ENCODE results near the gene KRT2.

The KRT2 gene

GRCh38 chr12:52679875-52680274 lies 27.9 kb upstream of the KRT2 start:
- TF ChIP-seq TAF1 (IDR thresholded peaks at IDR 0.05; ENCODE audit: borderline replicate concordance, insufficient read depth, low read length), result no peak
- no peak for TF ChIP-seq SIN3A (IDR thresholded peaks at IDR 0.05; ENCODE audit: borderline replicate concordance, insufficient read depth, low read length)
- TF ChIP-seq POLR2AphosphoS5 (IDR thresholded peaks at IDR 0.05; ENCODE audit: low read depth, low read length), result no peak
- no peak for TF ChIP-seq FOXP2 (optimal IDR thresholded peaks at IDR 0.05; ENCODE audit: borderline replicate concordance, extremely low read depth, extremely low read length, insufficient read depth)
- TF ChIP-seq REST (IDR thresholded peaks at IDR 0.05; ENCODE audit: insufficient read depth in 1 of 2, low read depth in 2 of 2, low read length in 2 of 2), result no peak

GRCh38 chr12:52677671-52678070 lies 25.7 kb upstream of the KRT2 start:
- no peak for TF ChIP-seq TAF1 (IDR thresholded peaks at IDR 0.05; ENCODE audit: borderline replicate concordance, insufficient read depth, low read length)
- TF ChIP-seq FOXP2 (optimal IDR thresholded peaks at IDR 0.05; ENCODE audit: borderline replicate concordance, extremely low read depth, extremely low read length, insufficient read depth), result no peak
- TF ChIP-seq REST (IDR thresholded peaks at IDR 0.05; ENCODE audit: insufficient read depth in 1 of 2, low read depth in 2 of 2, low read length in 2 of 2), result no peak
- no peak for TF ChIP-seq SIN3A (IDR thresholded peaks at IDR 0.05; ENCODE audit: borderline replicate concordance, insufficient read depth, low read length)
- TF ChIP-seq POLR2AphosphoS5 (IDR thresholded peaks at IDR 0.05; ENCODE audit: low read depth, low read length), result no peak

GRCh38 chr12:52677126-52677525 lies 25.1 kb upstream of the KRT2 start:
- TF ChIP-seq FOXP2 (optimal IDR thresholded peaks at IDR 0.05; ENCODE audit: borderline replicate concordance, extremely low read depth, extremely low read length, insufficient read depth) (no peak), POLR2AphosphoS5 (IDR thresholded peaks at IDR 0.05; ENCODE audit: low read depth, low read length) (no peak), SIN3A (IDR thresholded peaks at IDR 0.05; ENCODE audit: borderline replicate concordance, insufficient read depth, low read length) (no peak), REST (IDR thresholded peaks at IDR 0.05; ENCODE audit: insufficient read depth in 1 of 2, low read depth in 2 of 2, low read length in 2 of 2) (no peak), TAF1 (IDR thresholded peaks at IDR 0.05; ENCODE audit: borderline replicate concordance, insufficient read depth, low read length) (no peak)

GRCh38 chr12:52676163-52676562 lies 24.2 kb upstream of the KRT2 start:
- TF ChIP-seq POLR2AphosphoS5 (IDR thresholded peaks at IDR 0.05; ENCODE audit: low read depth, low read length) (no peak), REST (IDR thresholded peaks at IDR 0.05; ENCODE audit: insufficient read depth in 1 of 2, low read depth in 2 of 2, low read length in 2 of 2) (no peak), SIN3A (IDR thresholded peaks at IDR 0.05; ENCODE audit: borderline replicate concordance, insufficient read depth, low read length) (no peak), TAF1 (IDR thresholded peaks at IDR 0.05; ENCODE audit: borderline replicate concordance, insufficient read depth, low read length) (no peak), FOXP2 (optimal IDR thresholded peaks at IDR 0.05; ENCODE audit: borderline replicate concordance, extremely low read depth, extremely low read length, insufficient read depth) (no peak)

GRCh38 chr12:52675301-52675701 lies 23.3 kb upstream of the KRT2 start:
- TF ChIP-seq TAF1 (IDR thresholded peaks at IDR 0.05; ENCODE audit: borderline replicate concordance, insufficient read depth, low read length), result no peak
- TF ChIP-seq POLR2AphosphoS5 (IDR thresholded peaks at IDR 0.05; ENCODE audit: low read depth, low read length), result no peak
- TF ChIP-seq REST (IDR thresholded peaks at IDR 0.05; ENCODE audit: insufficient read depth in 1 of 2, low read depth in 2 of 2, low read length in 2 of 2), result no peak
- no peak for TF ChIP-seq FOXP2 (optimal IDR thresholded peaks at IDR 0.05; ENCODE audit: borderline replicate concordance, extremely low read depth, extremely low read length, insufficient read depth)
- TF ChIP-seq SIN3A (IDR thresholded peaks at IDR 0.05; ENCODE audit: borderline replicate concordance, insufficient read depth, low read length), result no peak
